GM06990 (cell line): ENCODE measurements around the gene LEP.

Source experiments
- DNase-seq: peaks from one replicate; pipeline ENCODE4 v3.0.0-alpha.2; 2011; ENCODE audit not compliant: insufficient read length; ENCODE audit errors: extremely low read depth
- H3K27me3 ChIP-seq: replicated peaks from 2 replicates; pipeline ENCODE4 v1.6.0; 2011; ENCODE audit warnings: low read length; ENCODE audit not compliant: control insufficient read depth, insufficient read depth
- H3K36me3 ChIP-seq: 2 replicates; pipeline ENCODE4 v1.5.1; 2011; ENCODE audit warnings: low read length; ENCODE audit not compliant: control insufficient read depth, insufficient read depth
- H3K4me3 ChIP-seq: replicated peaks from 2 replicates; pipeline ENCODE4 v1.5.1; 2011; ENCODE audit warnings: low read depth, mild to moderate bottlenecking, control low read depth, low read length
- TF ChIP-seq, protein P1 (sequence below): IDR thresholded peaks from 2 replicates; pipeline ENCODE4 v1.5.1; 2011; ENCODE audit warnings: low read length, control low read depth, mild to moderate bottlenecking, inconsistent platforms; ENCODE audit not compliant: insufficient read depth, poor library complexity, severe bottlenecking

The LEP gene

DNA sequence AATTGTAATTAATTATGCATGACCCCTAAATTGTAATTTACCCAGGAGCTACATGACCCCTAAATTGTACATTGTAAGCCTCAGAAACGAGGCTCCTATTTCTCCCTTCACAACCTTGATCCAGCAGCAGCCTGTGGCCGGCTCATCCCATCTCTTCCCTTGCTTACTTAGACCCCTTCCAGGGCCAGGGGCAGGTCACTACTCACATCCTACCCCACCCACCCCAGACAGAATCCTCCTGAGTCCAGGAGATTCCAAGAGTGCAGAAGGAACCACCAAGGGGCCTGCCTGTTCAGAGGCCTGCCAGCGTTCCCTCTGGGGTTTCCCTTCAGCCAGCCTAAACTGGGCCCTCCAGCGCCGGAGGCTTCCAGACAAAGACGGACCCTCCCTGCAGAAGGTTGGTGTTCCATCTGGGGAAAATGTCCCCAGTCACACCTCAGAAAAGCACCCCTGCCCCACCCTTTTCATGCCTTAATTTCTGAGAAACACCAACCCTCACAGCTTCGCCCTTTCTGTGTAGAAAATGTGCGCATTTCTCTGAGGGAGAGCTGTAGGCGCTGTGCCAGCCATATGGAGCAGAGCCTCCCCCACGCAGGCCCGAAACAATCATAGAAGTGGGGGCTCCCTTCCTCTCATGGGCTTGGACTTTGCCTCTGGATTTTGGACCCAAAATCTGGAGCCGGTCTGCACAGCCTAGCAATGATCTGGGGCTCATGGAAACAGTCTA lies 19.2 kb downstream of the LEP start:
- Histone ChIP-seq H3K27me3 (no peaks in the 10 kb centered on the region), H3K36me3 (no peaks in the 10 kb centered on the region), H3K4me3 (no peak overlapping the region)
- TF ChIP-seq, protein P1, sequence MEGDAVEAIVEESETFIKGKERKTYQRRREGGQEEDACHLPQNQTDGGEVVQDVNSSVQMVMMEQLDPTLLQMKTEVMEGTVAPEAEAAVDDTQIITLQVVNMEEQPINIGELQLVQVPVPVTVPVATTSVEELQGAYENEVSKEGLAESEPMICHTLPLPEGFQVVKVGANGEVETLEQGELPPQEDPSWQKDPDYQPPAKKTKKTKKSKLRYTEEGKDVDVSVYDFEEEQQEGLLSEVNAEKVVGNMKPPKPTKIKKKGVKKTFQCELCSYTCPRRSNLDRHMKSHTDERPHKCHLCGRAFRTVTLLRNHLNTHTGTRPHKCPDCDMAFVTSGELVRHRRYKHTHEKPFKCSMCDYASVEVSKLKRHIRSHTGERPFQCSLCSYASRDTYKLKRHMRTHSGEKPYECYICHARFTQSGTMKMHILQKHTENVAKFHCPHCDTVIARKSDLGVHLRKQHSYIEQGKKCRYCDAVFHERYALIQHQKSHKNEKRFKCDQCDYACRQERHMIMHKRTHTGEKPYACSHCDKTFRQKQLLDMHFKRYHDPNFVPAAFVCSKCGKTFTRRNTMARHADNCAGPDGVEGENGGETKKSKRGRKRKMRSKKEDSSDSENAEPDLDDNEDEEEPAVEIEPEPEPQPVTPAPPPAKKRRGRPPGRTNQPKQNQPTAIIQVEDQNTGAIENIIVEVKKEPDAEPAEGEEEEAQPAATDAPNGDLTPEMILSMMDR = no peak
- DNase-seq = no peak

DNA sequence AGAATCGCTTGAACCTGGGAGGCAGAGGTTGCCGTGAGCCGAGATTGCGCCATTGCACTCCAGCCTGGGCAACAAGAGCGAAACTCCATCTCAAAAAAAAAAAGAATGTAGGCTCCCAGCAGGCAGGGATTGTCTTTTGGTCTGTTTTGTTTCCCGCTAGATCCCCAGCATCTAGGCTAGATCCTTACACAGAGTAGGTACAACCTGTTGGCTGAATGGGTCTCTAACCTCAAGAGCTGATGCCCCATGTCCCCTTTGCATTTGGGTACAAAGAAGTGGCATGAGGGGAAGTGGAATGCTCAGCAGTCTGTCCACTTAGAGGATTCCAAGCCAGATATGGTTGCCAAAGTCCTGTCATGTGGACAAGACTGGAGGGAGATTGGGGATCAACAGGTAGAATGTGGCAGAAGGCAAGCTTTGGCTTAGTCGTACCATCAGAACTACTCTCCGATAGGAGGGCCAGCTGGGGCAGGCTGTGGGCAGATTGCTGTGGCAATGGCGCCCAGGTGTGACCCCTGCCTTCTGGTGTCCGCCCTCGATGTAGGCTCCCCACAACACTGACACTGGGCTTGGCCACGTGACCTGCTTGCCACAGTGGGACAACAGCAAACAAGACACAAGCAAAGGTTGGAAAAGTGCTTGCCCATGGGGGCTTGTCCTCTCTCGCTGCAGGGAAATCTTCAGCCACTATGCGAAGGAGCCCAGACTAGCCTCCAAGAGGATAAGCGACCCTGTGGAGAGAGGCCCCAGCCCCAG lies 21.4 kb downstream of the LEP start:
- DNase-seq = no peak
- H3K27me3 ChIP-seq = no peaks in the 10 kb centered on the region; the same call in 1 of the 2 replicates
- H3K36me3 ChIP-seq = no peaks in the 10 kb centered on the region
- no peak overlapping the region for H3K4me3 ChIP-seq
- TF ChIP-seq, protein P1 = no peak

DNA sequence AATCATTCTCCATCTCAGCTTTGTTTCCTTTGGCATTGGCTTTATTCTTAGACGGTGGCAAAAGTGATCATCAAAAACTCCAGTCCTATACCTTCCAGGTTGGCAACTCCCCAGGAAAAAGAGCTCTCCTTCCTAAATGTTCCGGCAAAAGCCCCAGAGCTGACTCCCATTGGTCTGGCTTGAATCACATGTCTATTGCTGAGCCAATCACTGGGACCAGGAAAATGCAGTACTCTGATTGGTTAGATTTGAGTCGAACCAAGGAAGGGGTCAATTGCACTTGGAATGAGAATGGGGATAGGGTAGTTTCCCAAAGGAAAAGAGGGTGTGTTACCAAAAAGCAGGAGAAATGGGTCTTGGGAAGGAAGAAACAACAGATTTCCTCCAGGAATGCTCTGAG lies 22.3 kb downstream of the LEP start:
- DNase-seq = no peak
- TF ChIP-seq, protein P1 = no peak
- Histone ChIP-seq H3K27me3 (no peaks in the 10 kb centered on the region; the same call in 1 of the 2 replicates), H3K4me3 (no peak overlapping the region), H3K36me3 (no peaks in the 10 kb centered on the region)

DNA sequence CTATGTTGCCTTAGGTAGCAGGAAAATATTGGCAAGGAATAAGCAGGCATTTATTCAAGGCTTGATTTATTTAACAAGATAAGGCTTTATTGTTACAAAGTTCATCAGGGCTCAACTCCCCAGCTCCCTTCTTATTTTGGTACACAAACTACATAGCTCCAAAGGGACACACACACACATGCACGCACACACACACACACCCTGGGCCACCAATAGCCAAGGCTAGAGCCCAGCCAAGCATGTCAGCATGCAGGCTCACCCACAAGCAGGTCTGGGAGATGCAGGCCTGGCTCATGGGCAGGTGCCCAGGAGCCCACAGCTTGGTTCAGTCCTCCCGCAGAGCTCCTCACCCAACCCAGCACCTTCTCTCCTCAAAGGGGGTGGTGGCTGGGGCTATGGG lies 23.4 kb downstream of the LEP start:
- Histone ChIP-seq H3K4me3 (no peak overlapping the region), H3K36me3 (no peaks in the 10 kb centered on the region), H3K27me3 (no peaks in the 10 kb centered on the region; the same call in 1 of the 2 replicates)
- DNase-seq = no peak
- TF ChIP-seq, protein P1 = no peak

DNA sequence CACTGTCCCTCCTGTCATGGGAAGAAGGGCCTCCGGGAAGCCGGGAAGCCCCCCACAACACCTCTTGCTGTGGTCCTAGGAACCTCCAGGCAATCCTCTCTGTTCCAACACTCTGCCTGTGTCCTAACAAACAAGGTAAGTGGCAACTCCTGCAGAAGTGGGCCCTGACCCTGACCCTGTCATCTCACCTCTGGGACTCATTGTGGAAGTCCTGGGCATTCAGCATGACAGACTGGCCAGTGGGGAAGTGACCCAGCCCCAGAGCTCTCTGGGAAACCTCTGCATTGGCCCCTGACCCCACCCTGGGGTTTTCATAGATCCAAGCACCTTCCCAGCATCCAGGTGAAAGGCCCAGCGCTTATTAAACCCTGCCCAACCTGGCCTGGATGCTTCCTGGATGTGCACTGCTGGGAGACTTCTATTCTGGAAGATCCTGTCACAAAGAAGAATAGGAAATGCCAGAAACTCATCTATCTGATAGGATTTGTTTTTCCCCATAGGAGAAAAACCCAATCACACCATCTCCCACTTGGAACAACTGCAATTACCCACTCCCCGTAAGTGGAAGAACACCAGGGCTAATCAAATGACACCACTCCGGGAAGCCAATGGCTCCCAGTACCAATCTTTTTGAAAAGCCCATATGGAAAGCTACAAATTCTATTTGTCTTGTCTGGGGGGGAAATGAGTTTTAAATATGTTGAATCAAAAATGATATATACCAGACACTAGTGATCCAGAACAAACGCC lies 24.3 kb downstream of the LEP start:
- no peak for DNase-seq
- Histone ChIP-seq H3K4me3 (no peak overlapping the region), H3K27me3 (no peaks in the 10 kb centered on the region; the same call in 1 of the 2 replicates), H3K36me3 (no peaks in the 10 kb centered on the region)
- TF ChIP-seq, protein P1 = no peak
